ENCODE measurements around the gene VAPA.

The VAPA gene

DNA sequence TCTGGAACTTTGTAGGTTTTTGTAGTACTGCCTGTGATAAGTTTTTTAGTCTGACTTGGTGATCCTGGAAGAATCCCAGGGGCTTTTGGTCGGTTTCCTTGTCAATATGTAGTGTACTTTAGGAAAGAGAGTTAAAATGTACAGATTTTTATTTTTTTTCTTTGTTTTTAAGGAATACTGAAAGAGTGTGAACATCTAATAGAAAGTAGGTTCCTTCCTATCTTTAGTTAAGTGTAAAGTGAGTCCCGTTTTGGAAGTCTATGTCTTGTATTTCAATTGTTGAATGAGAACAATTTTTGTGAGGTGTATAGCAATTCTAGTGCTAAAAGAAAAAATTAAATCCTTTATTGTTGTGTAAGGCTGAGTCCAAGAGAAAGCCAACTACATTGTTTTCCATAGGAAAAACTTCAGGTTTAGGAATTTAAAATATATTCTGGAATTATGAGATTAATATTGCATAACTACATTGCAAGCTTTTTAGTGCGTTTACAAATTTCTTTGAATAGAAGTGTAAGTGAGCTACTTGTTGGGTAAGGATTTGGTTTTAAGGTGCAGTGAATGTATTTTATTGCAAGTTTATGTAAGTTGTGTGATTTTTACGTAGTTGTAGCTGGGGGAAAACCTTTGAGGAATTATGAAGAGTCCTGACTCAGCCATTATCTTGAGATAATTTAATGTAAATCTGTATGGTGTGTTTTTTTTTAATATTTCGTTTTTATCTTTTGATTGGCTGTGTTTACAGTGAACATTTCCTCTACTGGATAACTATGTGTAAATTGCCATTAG is 1.7 kb downstream of the VAPA start:
- no peak for DNase-seq

DNA sequence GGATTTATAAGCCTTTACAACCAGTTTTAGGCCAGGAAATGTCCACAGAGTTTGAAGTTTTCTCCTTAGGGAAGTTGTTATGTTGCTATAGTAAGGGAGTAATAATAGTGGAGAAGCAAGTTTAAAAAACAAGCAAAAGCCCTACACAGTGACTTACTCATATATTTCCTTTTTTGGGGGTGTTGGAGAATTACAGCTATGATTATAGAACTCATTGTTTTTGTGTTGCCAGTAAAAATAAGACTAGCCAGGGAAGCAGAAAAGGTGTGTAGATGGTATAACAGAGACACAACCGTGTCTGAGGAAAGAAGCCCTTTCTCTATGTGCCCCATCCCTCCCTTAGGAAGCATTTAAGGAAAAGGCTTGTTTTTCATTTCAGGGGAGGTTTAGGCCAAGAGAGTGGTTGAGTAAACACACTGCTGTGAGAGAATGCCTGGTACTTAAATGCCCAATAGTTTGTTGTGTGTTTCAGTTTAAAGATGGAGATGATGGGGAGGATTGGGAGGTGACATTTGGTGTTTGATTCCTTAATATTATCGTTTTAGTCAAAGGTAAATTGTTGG is 2.3 kb downstream of the VAPA start:
- DNase-seq, result no peak

DNA sequence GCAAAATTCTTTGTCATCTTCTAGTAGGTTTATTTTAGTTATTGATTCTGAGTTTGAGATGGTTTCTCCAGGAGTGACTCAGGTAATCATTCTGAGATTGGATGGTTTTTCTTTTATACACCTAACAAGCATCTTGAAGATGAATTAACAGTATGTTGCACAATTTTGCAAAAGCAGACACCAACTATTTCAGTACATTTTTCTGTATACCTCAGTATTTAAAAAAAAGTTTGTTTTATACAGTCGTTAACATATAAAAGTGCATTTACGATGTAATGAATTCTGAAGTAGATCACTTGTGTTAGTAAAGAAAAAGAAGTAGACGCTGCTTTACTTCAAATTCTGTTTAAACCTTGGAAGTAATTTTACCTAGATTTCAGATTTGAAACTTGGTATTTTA is 3.0 kb downstream of the VAPA start:
- DNase-seq, result no peak

DNA sequence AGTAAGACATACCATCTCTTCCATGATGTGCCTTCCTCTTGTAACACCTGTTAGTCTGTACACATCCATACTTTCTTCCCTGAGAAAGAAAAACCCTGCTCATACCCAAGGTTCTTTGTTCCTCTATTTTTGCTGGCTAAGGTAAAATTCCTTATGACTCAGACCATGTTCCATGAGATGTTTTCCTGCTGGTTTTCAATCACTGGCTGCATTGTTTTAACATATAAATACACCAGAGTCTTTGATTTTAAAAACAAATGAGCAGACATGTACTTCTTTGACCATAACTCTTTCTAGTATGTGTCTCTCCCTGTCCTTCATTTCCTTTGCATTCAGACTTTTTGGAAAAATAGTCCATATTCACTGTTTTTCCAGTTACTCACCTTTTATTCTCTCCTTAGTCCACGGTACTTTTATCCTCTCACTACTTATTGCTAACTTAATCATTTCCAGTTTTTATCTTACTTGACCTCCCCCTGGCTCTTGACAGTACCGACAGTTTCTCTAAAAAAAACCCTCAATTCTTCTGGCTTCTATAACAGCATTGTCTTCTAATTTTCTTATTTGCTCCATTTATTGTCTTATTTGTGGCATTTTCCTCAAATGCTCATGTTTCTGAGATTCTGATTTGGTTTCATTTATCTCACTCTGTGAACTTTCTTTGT is 4.3 kb downstream of the VAPA start:
- DNase-seq, result no peak

DNA sequence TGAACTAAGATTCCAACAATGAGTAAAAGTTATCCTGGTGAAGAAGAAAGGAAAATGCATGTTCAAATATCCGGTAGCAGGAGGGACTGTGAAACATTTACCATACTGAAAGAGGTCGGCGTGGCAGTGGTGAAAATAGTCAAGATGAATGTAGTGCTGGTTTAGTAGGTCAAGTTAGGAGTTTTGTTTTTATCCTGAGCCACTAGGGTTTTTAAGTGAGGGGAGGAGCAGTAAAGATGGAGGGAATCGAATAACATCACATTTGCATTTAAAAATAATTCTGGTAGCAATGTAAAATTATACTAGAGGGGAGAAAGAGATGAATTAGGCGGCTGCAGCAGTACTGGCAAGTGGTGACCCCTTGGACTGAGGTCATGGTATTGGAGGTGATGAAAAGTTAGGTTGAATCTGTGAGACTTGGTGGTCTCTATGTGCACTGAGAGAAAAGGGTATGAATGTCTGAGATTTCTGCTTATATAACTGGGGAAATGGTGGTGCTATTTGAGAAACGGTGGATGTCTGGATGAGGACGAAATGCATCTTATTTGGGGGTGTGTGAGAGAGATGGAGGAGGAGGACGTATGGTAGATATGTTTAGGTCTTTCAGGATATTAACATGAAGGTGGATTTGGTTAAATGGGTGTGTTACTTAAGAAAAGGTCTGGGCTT is 5.9 kb downstream of the VAPA start:
- DNase-seq, result no peak

DNA sequence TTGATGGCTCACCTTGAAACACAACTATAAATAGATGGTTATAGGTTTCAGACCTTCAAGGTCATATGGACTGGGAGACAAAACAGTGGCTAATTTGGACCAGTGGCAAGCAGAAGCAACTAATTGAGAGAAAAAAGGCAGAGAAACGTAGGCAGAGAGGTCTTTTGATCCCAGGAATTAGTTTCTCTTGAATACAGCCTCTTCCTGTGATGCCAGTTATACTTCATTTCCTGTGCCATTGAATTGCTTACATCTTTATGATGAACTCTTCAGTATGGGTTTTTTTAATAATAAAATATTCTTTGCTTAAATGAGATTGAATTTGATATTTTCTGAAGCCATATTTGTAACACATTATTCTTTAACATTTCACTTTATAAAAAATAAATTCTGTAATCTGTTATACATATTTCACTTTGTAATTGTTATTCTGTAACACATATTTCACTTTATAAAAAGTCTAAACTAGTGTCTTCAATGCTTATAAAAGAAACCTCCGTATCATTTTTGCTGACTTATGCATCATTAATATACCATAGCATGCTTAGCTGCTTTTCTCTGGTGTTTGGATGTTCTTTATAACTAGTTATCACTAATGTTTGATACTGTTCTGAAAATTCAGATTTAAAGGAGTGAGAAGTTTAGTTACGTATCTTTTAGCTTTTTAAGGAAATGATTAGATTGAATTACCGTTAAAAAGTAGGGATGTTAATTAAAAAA is 8.9 kb downstream of the VAPA start:
- DNase-seq, result no peak

DNA sequence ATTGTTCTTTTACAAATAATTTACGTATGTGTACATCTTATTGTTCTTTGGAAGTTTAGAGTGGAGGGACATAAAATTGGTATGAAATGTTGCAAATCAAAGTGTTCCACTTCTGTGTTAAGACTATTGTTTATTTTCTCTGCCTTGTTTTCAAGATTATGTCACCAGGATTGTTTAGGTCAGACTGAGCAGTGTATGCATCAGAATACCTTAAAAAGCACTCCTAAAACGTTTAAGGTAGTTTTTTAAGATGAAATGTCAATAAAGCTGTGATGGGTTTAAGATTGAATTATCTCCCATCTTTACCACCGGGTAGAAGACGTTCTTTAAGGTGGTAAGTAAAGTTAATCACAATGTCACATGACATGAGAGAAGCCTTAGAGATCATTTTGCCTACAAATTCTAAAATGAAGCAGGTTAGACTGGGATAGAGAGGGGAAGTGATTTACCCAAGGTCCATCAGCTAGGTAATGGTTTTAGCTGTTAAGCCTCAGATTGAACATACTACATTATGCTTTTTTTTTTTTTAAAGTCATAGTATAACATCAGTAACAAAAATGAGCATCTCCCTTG is 10.6 kb downstream of the VAPA start:
- DNase-seq, result no peak

DNA sequence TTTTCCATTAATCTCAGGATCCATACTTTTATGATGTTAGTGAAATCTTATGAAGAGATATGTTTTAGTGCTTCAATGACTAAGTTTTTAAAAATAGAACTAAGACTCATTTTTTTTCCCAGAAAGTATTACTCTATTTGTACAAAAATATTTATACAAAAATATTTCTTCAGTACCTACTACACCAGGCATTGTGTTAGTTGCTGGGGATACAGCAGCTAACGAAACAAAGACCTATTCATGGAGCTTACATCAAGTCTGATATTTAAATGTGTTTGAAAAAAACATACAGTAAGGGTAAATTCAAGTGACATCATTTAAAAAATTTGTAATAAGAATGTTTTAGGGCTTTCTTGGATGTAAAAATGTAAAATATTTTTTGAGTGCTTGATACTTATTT is 11.6 kb downstream of the VAPA start:
- DNase-seq, result no peak

DNA sequence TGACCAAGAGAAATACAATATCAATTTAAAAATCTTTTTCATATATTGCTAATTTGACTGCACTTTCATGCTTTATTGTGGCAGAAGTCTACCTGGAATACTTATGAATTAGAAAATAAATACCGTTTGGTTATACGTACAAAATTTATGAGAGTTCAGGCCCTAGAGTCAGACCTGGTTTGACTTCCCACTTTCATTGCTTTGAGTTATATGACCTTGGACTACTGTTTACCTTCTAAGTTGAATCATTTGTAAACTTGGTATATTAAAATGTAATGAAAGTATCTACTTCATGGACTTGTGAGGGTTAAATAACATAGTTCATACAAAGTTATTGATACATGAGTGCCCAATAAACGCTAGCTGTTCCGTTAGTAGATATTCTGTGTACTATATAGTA is 12.0 kb downstream of the VAPA start:
- no peak for DNase-seq

DNA sequence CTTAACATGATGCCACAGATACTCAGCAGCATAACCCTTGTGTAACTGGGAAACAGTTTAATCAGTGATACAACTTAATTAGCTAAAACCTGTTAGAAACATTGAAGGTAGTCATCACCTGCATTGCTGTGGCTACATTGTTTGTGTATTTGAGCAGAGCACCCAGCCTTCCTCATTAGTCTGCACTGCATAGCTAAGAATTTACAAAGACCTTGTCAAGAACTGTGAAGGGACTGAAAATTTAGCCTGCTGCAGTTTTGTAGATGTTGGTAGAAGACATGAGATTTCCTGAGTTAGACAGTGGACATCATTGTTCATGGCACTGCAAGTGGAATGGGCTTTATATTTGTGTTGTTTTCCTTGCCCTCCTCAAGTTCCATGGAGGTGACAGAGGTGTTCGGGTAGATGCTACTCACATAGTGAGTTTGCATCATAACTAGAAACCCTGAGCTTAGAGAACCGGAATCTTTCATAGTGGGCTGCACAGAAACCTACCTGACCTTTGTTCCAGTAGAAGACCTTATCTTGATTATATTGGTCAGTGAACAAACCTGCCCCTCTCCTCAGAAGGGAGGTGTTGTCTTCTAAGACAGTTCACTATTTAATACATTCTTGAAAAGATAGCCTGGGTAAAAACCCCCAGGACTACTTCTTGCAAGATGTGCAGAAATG is 12.5 kb downstream of the VAPA start:
- no peak for DNase-seq

DNA sequence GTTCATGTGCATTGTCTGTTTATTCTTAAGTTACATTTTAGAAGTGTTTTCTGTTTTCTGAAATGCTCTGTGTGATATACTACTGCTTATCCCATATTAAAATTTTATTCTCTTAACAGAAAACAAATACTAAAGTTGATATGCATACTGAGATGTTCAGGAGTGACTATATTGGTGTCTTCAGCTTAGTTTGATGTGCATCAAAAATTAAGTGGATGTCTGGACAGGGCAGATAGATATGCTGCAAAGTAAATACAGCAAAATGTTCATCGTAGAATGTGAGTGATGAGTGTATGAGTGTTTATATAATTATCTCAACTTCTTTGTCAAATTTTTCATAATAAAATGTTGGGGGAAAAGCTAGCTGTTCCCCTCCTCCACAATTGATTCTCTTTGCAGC is 13.2 kb downstream of the VAPA start:
- DNase-seq, result no peak

DNA sequence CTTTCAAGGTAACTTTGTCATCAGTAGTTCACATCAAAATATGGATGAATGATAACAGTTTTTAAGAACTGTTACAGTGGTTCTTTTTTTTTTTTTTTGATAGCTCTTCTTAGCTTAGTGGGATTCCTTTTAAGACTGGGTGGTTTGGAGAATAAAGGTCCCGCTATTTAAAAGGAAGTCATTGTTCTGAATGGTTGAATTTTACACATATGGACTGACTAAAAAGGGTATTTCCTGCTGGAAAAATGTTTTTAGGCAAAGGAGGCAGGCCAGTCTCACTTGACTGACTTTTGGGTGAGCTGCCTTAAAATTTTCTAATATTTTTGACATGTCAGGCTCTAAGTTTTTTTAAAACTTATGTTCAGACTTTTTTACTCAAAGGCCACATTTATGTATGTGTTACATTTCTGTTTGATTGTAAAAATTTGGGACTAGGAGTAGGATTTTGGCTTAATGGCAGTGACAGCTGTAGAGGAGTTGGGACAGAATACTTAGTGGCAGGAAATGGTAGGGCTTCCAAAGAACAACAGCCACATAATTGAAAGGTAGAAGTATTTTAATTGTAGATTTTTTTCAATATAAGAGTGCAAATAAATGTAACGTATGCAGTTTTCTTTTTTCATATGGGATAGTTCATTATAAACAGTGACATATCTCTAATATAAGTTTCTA is 13.7 kb downstream of the VAPA start:
- no peak for DNase-seq

DNA sequence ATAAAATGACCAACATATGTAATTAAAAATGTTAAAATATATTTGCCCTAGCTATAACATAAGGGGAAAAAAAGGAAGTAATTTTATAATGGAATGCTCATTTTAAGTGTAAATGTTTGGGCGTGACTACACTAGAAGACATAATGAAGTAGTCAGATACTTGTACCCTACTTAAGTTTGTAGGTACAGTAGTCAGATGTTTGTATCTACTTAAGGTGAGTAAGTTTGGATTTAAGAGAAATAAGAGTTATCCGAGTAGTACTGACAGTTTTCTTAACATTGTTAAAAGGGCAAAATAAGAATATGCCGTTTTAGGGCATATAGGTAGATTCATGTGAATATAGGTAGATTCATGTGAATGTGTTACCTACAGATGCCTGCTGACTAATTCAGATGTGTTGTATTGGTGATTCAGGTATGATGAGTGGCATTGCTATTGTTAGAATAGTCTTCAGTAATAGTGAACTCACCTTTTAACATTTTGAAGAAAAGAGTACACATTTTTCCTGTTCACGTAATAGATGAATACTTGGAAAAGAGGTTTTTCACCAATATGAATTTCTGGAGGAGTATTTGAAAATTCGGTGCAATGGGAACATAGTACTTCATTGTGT is 14.9 kb downstream of the VAPA start:
- DNase-seq, result no peak

DNA sequence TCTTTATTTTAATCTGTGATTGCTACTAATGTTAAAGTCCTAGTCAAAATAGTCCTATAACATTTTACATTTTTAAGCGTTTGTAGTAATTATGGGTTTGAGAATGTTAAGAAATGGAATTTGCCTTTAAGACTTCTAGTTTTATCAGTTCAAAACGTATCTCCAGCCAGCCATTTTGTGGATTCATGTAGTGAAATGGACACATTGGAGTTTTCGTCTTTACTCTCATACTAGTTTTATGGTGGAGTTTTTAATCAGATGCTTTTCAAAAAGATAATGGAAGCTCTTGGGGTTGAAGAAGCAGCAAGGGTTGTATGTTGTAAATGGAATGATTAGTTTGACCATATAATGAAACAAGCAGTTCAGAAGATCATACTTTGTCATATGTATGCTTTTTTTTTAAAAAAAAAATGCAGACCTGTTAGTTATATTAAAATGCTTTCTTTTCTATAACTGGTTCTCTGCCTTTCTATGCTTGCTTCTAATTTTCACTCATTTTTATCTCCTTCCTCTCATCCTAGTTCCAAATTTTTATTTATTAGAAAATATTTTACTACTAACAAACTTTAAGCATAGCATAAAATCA is 16.6 kb downstream of the VAPA start:
- no peak for DNase-seq

DNA sequence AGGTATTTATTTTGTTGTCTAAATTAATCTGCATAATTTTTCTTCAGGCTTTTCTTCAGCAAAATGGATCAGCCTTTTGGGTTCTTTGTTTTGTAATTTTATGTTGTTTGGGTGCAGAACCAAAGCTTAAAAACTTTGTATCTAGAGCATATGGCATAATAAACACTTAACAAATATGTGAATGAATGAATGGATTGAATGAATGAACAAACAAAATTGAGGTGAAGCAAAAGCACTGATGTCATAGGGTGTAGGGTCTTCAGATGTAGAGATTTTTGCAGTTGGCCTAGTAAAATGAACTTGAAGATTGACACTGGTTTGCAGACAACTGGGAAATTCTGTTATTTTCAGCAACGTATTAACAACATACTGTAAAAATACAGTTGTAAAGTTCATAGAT is 17.3 kb downstream of the VAPA start:
- DNase-seq, result no peak

DNA sequence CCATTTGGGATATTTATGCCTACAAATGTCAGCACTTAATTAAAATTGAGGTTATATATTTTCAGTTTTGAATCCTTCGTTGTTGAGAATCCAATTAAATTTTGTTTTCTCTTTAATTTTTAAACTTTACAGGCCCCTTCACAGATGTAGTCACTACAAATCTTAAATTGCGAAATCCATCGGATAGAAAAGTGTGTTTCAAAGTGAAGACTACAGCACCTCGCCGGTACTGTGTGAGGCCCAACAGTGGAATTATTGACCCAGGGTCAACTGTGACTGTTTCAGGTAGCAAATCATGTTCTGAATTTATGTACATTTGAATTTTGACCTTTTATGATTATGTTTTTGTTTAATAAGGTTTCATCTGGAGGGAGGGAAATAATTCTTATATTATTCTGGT is 17.9 kb downstream of the VAPA start:
- no peak for DNase-seq

DNA sequence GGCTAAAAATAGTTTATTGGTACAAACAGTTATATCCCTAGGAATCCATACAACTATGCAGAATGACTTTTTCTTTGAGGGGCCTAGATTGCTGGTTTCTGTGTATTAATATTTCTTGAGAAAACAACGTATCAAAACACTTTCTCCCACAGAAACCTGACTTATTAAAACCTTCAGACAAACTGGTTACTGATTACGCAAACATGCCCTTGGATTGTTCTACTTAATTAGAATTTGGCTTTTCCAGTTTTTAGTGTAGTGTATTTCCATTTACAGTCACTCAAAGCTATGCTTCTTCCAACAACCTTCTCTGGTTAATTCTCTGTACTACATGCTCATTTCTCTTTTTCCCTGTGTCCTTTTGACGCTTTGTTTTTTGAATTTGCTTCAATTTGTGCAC is 20.0 kb downstream of the VAPA start:
- no peak for DNase-seq

DNA sequence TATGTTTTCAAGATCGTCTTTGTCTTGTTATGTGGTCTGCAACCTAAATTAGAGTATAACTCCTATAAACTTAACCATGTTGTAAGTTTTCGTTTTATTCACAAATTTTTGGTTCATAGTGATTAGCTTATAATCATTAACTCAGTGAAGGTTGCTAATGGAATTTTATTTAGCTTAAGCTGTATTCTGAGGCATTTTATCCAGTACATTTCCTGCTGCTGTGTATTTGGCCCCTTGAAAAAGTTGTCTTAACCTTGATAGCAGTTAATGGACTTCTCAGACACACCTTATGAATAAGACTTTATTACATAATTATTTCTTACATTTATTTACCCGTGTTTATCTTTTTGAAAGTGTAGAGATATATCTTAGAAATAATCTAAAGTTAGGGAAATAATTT is 20.5 kb downstream of the VAPA start:
- no peak for DNase-seq

DNA sequence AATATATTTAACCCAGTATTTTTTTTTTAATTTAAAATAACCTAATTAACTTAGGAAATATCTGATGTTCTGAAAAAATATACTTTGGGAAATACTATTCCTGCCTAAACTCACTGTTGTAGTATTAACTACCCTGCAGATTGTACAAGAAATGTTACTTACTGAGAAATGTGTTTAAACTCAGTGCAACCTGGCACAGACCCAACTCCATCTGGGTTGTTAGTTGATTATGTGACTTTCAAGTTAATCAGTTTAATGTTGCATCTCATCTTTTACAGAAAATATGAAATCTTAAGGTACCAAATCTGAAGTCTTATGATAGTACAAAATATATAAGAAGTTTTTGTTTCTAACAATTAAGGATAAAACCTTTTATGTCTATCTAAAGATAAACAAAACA is 27.3 kb downstream of the VAPA start:
- no peak for DNase-seq

DNA sequence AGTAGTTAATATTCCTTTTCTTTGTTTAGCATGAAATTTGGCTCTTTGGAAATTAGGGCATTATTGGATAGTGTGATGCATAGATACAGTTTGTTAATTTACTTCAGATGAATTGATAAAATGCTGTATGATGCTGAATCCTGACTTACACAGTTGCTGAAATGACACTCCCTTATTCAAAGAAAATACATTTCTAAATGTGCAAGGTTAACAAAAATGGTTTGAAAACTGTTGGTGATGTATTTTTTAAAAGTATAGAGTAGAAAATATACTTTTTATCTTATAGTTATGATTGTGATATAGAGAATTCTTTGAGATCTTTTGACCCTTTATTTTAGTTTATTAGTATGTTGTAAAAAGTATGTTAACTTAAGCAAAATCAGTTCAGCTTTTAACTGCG is 27.8 kb downstream of the VAPA start:
- no peak for DNase-seq

DNA sequence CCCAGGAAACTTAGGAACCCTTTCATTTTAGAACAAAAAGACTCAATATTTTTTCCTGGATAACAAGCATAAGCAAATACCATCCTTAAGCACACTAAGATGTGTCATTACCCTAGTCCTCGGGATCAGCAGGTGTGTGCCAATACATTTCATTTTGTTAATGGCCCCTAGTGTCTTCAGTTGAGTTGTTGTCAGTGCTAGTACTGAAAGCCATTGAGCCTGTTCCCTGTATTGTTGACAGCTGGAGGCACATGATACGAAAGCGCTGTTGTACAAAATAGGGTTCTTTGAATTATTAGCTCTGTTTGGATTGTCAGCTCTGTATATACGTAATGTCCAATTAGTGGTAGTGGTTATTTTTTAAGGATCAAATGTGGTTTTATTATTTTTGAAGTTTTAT is 29.5 kb downstream of the VAPA start:
- DNase-seq, result no peak
